NT2/D1 (cell line): ENCODE data around the gene ACER3.

Experiments
- DNase-seq: peaks from one replicate; pipeline ENCODE4 v3.0.0-alpha.2; 2011; ENCODE audit warnings: low read depth, low spot score
- H3K27me3 ChIP-seq: 2 replicates; pipeline ENCODE4 v1.6.0; 2011; ENCODE audit warnings: mild to moderate bottlenecking; ENCODE audit not compliant: insufficient read length, insufficient read depth
- H3K36me3 ChIP-seq: 2 replicates; pipeline ENCODE4 v1.6.1; 2011; ENCODE audit warnings: mild to moderate bottlenecking, low read length, mixed read lengths; ENCODE audit not compliant: insufficient read depth, insufficient read length
- H3K4me1 ChIP-seq: 2 replicates; pipeline ENCODE4 v1.5.1; 2011; ENCODE audit not compliant: insufficient read depth, insufficient read length
- H3K4me3 ChIP-seq: 2 replicates; pipeline ENCODE4 v1.5.1; 2011; ENCODE audit warnings: low read depth; ENCODE audit not compliant: insufficient read length
- H3K9ac ChIP-seq: 2 replicates; pipeline ENCODE4 v1.6.0; 2011; ENCODE audit warnings: low read depth; ENCODE audit not compliant: insufficient read length
- H3K9me3 ChIP-seq: 2 replicates; pipeline ENCODE4 v1.5.1; 2011; ENCODE audit warnings: mild to moderate bottlenecking, low read length; ENCODE audit not compliant: insufficient read depth
- SUZ12 ChIP-seq: IDR thresholded peaks from 2 replicates; pipeline ENCODE4 v1.6.1; 2011; ENCODE audit not compliant: insufficient read length, insufficient read depth; ENCODE audit errors: extremely low read depth
- YY1 ChIP-seq: IDR thresholded peaks from 2 replicates; pipeline ENCODE4 v1.6.1; 2011; ENCODE audit not compliant: insufficient read length, insufficient read depth
- ZNF274 ChIP-seq: IDR thresholded peaks from 2 replicates; pipeline ENCODE4 v1.6.1; 2011; ENCODE audit warnings: mild to moderate bottlenecking, low read depth, low read length

The ACER3 gene

DNA sequence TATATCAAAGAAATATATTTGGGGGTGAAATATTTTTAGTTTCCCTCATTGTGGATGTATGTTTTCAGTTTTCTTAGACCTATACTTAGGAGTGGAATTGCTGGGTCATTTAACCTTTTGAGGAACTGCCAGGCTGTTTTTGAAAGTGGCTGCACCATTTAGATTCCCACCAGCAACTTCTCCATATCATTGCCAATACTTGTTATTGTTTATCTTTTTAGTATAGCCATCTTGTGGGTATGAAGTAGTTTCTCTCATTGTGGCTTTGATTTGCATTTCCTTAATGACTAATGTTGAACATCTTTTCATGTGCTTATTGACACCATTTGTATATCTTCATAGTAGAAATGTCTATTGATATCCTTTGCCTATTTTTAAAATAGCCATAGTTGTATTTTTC, 111.3 kb downstream of the ACER3 start:
- Histone ChIP-seq H3K4me3 (no peak overlapping the region), H3K36me3 (no peaks in the 10 kb centered on the region), H3K9ac (no peak overlapping the region), H3K9me3 (no peaks in the 10 kb centered on the region), H3K4me1 (no peaks in the 10 kb centered on the region), H3K27me3 (no peaks in the 10 kb centered on the region)
- TF ChIP-seq SUZ12 (no peak), ZNF274 (no peak), YY1 (no peak)
- no peak for DNase-seq

DNA sequence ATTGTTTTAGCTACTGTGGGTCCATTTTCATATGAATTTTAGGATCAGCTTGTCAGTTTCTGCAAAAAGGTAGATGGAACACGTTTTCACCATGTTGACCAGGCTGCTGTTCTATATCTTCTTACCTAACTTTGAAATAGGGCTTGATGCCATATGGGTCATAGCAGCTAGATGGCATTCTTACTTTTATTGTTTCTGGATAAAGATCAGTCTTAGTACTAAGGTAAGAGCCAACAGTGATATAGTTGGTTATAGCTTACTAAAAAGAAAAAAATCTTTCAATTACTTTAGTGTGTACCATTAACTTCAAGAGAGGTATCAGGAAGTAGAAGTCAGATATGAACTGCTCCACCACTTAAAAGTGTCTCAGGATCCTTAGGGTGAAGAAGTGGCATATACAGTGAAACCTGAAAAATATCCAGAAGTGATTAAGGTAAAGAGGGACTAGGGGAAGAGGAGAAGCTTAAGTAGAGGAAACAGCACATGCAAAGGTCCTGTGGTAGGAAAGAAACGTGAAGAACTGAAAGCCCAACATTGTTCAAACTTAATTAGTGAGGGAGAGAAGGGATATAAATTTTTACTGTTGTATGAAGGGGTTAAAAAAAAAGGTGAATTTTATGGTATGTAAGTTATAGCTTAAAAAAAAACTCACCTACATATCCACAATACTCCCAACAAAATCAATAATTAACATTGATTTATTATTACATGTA, 113.6 kb downstream of the ACER3 start:
- H3K9me3 ChIP-seq, result peaks cover 11% of the 10 kb centered on the region; the same call in 1 of the 2 replicates
- no peak overlapping the region for H3K4me3 ChIP-seq
- no peaks in the 10 kb centered on the region for H3K4me1 ChIP-seq
- DNase-seq, result no peak
- H3K27me3 ChIP-seq, result no peaks in the 10 kb centered on the region
- no peak overlapping the region for H3K9ac ChIP-seq
- H3K36me3 ChIP-seq, result no peaks in the 10 kb centered on the region
- TF ChIP-seq SUZ12, result no peak
- no peak for TF ChIP-seq YY1
- no peak for TF ChIP-seq ZNF274

DNA sequence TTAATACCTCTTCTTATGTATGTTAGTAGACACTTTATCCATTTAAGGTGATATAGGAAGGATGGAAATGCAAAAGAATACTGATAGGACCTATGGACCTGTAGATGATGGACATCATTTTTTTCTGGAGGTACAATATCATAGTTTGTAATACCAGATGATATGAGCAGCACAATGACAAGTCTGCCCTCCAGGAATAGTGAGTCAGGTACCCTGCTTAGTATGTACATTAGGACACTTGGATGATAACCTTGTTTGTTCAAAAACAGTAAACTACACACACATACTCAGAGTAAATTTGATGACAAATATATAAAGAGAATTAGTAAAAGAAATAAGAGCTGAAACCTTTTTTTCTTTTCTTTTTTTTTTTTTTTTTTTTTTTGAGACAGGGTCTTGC, 114.8 kb downstream of the ACER3 start:
- H3K9me3 ChIP-seq, result peaks cover 11% of the 10 kb centered on the region; the same call in 1 of the 2 replicates
- H3K4me1 ChIP-seq, result no peaks in the 10 kb centered on the region
- H3K36me3 ChIP-seq, result no peaks in the 10 kb centered on the region
- no peak for TF ChIP-seq SUZ12
- TF ChIP-seq YY1, result no peak
- TF ChIP-seq ZNF274, result no peak
- H3K9ac ChIP-seq, result no peak overlapping the region
- no peak overlapping the region for H3K4me3 ChIP-seq
- H3K27me3 ChIP-seq, result no peaks in the 10 kb centered on the region
- no peak for DNase-seq

DNA sequence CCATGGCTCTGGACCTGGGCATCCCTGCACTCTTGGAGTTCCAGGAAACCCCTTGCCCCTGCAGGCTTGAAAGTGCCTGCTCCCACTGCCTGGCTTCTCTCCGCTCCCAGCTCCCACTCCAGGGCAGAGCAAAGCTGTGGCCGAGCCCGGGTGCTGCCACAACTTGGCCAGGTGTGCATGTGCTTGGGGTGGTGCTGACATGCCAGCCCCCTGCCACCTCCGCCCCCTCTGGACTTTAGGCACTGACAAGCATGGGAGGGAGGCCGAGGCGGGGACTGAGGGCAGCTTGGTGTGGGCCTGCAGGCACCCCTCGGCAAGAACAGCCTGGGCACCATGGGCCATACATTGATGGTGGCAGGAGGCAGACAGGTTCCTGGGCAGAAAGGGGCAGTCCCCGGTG, 117.1 kb downstream of the ACER3 start:
- Histone ChIP-seq H3K4me1 (no peaks in the 10 kb centered on the region), H3K36me3 (no peaks in the 10 kb centered on the region), H3K4me3 (no peak overlapping the region), H3K27me3 (no peaks in the 10 kb centered on the region), H3K9me3 (peaks cover 11% of the 10 kb centered on the region; the same call in 1 of the 2 replicates), H3K9ac (no peak overlapping the region)
- no peak for DNase-seq
- TF ChIP-seq YY1, result no peak
- TF ChIP-seq SUZ12, result no peak
- no peak for TF ChIP-seq ZNF274

DNA sequence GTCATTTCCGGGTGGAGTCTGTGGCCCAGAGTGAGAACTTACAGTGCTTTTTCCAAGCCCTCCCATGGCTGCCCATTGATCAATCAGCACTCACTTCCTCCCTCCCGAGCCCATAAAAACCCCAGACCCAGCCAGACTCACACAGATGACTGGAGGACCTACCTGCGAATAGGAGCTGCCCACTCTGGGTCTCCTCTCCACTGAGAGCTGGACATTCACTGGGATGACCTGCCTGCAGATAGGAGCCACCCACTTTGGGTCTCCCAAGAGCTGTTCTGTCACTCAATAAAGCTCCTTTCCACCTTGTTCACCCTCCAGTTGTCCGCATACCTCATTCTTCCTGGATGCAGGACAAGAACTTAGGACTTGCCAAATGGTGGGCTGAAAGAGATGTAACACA, 117.5 kb downstream of the ACER3 start:
- Histone ChIP-seq H3K4me1 (no peaks in the 10 kb centered on the region), H3K9me3 (peaks cover 11% of the 10 kb centered on the region; the same call in 1 of the 2 replicates), H3K27me3 (no peaks in the 10 kb centered on the region), H3K4me3 (no peak overlapping the region), H3K36me3 (no peaks in the 10 kb centered on the region), H3K9ac (no peak overlapping the region)
- TF ChIP-seq SUZ12 (no peak), YY1 (no peak), ZNF274 (no peak)
- DNase-seq, result no peak

DNA sequence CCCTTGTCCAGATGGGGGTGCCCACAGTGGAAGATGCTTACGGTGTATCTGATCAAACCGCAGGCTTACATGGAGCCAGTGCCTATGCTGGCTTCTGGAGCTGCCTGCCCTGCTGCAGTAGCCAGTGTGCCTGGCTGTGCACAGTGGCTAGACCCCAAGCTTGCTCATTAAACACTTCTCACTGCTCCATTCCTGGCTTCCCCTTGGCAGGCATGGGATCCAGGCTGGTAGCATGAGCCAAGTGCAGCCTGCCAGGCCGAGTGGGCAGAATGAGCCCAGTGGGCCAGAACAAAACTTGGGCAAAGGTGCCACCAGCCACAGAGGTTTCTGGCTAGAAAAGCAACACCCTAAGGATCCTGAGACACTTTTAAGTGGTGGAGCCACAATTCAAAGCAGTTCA, 118.1 kb downstream of the ACER3 start:
- H3K9ac ChIP-seq, result no peak overlapping the region
- H3K9me3 ChIP-seq, result peaks cover 11% of the 10 kb centered on the region; the same call in 1 of the 2 replicates
- DNase-seq, result no peak
- no peaks in the 10 kb centered on the region for H3K4me1 ChIP-seq
- H3K27me3 ChIP-seq, result no peaks in the 10 kb centered on the region
- H3K36me3 ChIP-seq, result no peaks in the 10 kb centered on the region
- no peak overlapping the region for H3K4me3 ChIP-seq
- TF ChIP-seq YY1 (no peak), SUZ12 (no peak)

DNA sequence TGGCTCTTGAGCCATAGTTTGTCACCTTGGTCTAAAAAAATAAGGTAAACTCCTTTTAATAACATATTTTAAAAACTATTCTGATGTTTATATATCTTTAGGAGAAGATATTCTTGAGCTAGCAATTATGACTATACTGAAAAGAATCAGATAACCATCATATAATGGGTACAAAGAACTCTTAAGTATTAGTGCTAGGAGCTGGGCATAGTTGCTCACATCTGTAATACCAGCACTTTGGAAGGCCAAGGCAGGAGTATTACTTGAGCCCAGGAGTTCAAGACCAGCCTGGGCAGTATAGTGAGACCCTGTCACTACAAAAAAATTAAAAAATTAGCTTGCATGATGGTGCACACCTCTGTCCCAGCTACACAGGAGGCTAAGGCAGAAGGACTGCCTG, 119.5 kb downstream of the ACER3 start:
- H3K36me3 ChIP-seq, result no peaks in the 10 kb centered on the region
- no peaks in the 10 kb centered on the region for H3K27me3 ChIP-seq
- no peak overlapping the region for H3K4me3 ChIP-seq
- H3K9ac ChIP-seq, result no peak overlapping the region
- H3K9me3 ChIP-seq, result peaks cover 11% of the 10 kb centered on the region; the same call in 1 of the 2 replicates
- no peak for DNase-seq
- TF ChIP-seq SUZ12, result no peak
- TF ChIP-seq YY1, result no peak
- no peak for TF ChIP-seq ZNF274
- H3K4me1 ChIP-seq, result no peaks in the 10 kb centered on the region

DNA sequence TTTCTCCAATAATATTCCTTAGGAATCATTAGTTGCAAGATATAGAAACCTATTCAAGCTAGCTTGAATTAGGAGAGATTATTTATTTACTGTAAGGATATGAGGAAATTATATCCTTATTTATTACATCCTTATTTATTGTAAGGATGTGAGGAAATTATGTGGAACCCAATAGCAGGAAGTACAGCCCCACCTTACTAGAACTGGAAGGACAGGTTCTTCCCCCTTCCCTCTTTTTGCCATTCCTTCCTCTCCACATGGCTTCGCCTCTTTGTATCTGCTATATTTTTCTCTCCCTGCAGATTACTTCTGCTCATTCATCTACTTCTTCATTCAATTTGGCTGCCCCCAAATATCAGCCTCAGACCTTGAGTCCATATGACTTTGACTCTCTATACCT, 124.0 kb downstream of the ACER3 start:
- Histone ChIP-seq H3K9me3 (no peaks in the 10 kb centered on the region), H3K4me1 (no peaks in the 10 kb centered on the region), H3K9ac (no peak overlapping the region), H3K27me3 (no peaks in the 10 kb centered on the region), H3K4me3 (no peak overlapping the region), H3K36me3 (no peaks in the 10 kb centered on the region)
- TF ChIP-seq SUZ12, result no peak
- TF ChIP-seq ZNF274, result no peak
- no peak for TF ChIP-seq YY1
- no peak for DNase-seq
